HG03108 (cell line): ENCODE data around the gene TRIM31.
A peak's percentile ranks its signal among the peaks of the same experiment; 100 is the strongest.
"Not testable (repeated sequence)": the region's sequence is repeated elsewhere in the genome, so short reads cannot be mapped to it uniquely, and the experiment has no call there.

ENCODE experiments used
- ATAC-seq: cut with Tn5 transposase; IDR thresholded peaks from one replicate; pipeline ENCODE4 v1.9.1; 2021; ENCODE audit warnings: moderate library complexity; ENCODE audit not compliant: unreplicated experiment

Gene TRIM31

GRCh38 chr6:30149858-30150550 is 37.1 kb upstream of the TRIM31 start:
- ATAC-seq = no peak

- no peak for ATAC-seq
Measured at GRCh38 chr6:30149234-30149633, 36.3 kb upstream of the TRIM31 start.

GRCh38 chr6:30147096-30147495 is 34.2 kb upstream of the TRIM31 start:
- ATAC-seq = no peak

GRCh38 chr6:30145818-30146217 is 32.9 kb upstream of the TRIM31 start:
- no peak for ATAC-seq

- ATAC-seq = no peak
Measured at GRCh38 chr6:30144811-30145210, 31.9 kb upstream of the TRIM31 start.

GRCh38 chr6:30143780-30144179 is 30.9 kb upstream of the TRIM31 start:
- no peak for ATAC-seq

GRCh38 chr6:30142665-30143064 is 29.8 kb upstream of the TRIM31 start:
- ATAC-seq = no peak

- ATAC-seq = not testable (repeated sequence)
Measured at GRCh38 chr6:30140240-30140639, 27.4 kb upstream of the TRIM31 start.

- no peak for ATAC-seq
Measured at GRCh38 chr6:30136570-30137286, 23.8 kb upstream of the TRIM31 start.

- ATAC-seq = no peak
Measured at GRCh38 chr6:30135757-30136156, 22.9 kb upstream of the TRIM31 start, which contains the start of gene TRIM40. TRIM40 (plus strand) TSS chr6:30136140; CDS start chr6:30137037, 897 bp downstream.

- no peak for ATAC-seq
Measured at GRCh38 chr6:30135147-30135546, 22.3 kb upstream of the TRIM31 start.

- ATAC-seq = no peak
Measured at GRCh38 chr6:30131947-30132497, 19.1 kb upstream of the TRIM31 start.

- ATAC-seq = peak; percentile 73
Measured at GRCh38 chr6:30130887-30131862, 18.3 kb upstream of the TRIM31 start.

GRCh38 chr6:30130179-30130679 is 17.3 kb upstream of the TRIM31 start:
- ATAC-seq = no peak

- ATAC-seq = no peak
Measured at GRCh38 chr6:30129265-30130178, 16.6 kb upstream of the TRIM31 start.

GRCh38 chr6:30127238-30128093 is 14.6 kb upstream of the TRIM31 start:
- no peak for ATAC-seq

- ATAC-seq = no peak
Measured at GRCh38 chr6:30122515-30122914, 9.6 kb upstream of the TRIM31 start.

GRCh38 chr6:30121446-30122366 is 8.8 kb upstream of the TRIM31 start:
- ATAC-seq = no peak
